Mononuclear cell (primary cell): Measurements from ENCODE around the gene CHAMP1. TPM values are rescaled to one million over a fixed set of nuclear protein-coding genes. Genes with fewer than 3 reads are reported as not detected.
"Not testable (repeated sequence)": the region's sequence is repeated elsewhere in the genome, so short reads cannot be mapped to it uniquely, and the experiment has no call there.

Experiments used
- H3K27me3 ChIP-seq: 2 replicates; pipeline ENCODE4 v1.6.0; 2011; ENCODE audit warnings: low read length, control low read depth; ENCODE audit not compliant: insufficient read depth
- H3K4me1 ChIP-seq: 2 replicates; pipeline ENCODE4 v1.5.1; 2011; ENCODE audit warnings: mild to moderate bottlenecking, low read length, control low read depth; ENCODE audit not compliant: insufficient read depth
- H3K4me3 ChIP-seq: 2 replicates; pipeline ENCODE4 v1.5.1; 2011; ENCODE audit warnings: mild to moderate bottlenecking, low read length, moderate library complexity
- H3K9me3 ChIP-seq: 2 replicates; pipeline ENCODE4 v1.5.1; 2011; ENCODE audit warnings: low read depth, mild to moderate bottlenecking, control low read depth, low read length
- total RNA-seq: library from RNA; depleted of rRNA; stranded (reverse); fragments of >200 nt; gene quantifications from one replicate; pipeline ENCODE4 v1.2.3, GENCODE V29; 2012

CHAMP1 gene
- total RNA-seq, 1 donor: 6.2 TPM

DNA sequence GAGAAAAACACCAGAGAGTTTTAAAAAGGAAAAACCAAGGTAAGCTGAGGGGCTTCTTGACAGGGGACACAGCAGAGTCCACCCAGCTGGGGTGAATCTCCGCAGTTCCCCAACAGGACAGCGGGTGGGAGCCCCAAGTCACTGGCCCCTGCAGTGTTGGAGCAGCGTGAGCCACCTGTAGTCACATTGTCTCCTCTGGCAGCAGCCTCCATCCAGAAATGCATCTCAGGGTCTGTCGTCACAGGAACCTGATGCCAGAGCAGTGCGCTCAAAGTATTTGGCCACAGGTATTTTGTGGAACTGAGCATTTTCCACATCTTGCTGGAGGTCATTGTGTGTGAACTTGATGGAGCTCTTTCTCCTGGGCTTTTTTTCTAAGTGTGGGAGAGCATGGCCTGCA, 24.7 kb downstream of the CHAMP1 start:
- Histone ChIP-seq H3K4me1 (peaks cover 11% of the 10 kb centered on the region), H3K9me3 (no peaks in the 10 kb centered on the region), H3K27me3 (no peaks in the 10 kb centered on the region), H3K4me3 (no peak overlapping the region)

DNA sequence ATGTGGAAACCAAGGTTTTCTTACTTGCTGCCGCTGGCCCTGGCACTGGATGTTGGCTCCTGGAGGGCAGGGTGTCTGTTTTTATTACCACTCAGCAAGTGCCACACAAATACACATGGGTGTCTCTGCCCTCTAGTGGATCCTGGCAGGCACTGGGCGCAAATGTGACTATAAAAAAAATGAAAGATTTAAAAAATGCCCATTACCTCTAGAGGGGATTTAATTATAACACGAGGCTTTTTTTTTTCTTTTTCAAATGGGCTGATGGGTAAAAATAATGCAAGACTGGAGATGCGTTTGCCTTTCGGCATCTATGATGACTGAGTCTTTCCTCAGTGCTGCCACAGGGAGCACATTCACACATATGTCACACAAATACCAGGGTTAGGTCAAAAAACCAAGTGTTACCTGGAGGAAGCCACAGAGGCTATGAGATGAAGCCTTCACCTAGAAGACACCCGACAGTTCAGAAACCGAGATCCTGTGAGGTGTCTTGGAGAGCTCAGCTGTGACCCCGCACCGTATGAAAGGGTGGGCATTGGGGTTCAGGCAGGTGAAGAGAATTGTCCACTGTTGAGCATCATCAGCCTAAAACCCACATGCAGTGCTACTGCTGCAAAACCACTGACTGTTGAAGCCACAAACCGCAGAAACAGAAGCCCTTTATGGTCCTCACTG, 25.7 kb downstream of the CHAMP1 start:
- Histone ChIP-seq H3K4me3 (no peak overlapping the region), H3K27me3 (no peaks in the 10 kb centered on the region), H3K4me1 (peaks cover 11% of the 10 kb centered on the region), H3K9me3 (no peaks in the 10 kb centered on the region)

DNA sequence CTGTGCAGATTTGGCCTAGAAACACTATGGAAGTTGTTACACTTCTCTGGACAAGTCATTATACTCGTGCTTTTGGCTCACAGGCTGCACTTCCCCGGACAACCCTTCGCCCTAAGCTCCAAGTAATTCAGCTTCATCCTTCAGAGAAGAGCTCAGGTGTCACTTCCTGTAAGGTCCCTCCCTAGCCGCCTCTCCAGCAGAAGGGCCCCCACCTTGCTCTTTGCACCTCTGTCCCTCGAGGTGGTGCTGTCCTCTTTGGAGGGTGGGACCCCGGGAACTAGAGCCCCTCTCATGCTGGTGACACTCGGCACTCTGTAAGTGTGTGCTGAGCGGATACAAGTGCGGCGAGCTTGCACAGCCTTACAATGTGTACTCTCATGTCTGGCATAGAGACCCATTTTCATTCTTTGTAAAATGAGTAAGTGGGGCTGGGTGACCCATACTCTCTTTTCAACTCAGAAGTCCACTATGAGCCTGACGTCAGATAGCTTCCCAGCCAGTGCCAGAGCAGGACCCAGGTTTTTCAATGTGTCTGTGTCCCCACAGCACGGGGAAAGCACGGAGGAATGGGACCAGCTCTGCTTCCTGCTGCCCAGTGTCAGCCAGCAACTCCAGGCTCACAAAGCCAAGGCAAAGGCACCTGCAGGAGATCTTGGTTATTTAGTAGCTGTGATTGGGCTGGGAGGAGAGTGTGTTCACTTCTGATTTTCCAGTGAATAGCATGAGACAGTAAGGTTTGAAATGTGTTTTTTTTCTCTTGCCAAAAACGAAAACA, 26.9 kb downstream of the CHAMP1 start:
- Histone ChIP-seq H3K9me3 (no peaks in the 10 kb centered on the region), H3K4me1 (peaks cover 11% of the 10 kb centered on the region), H3K27me3 (peaks cover 2% of the 10 kb centered on the region), H3K4me3 (no peak overlapping the region)

DNA sequence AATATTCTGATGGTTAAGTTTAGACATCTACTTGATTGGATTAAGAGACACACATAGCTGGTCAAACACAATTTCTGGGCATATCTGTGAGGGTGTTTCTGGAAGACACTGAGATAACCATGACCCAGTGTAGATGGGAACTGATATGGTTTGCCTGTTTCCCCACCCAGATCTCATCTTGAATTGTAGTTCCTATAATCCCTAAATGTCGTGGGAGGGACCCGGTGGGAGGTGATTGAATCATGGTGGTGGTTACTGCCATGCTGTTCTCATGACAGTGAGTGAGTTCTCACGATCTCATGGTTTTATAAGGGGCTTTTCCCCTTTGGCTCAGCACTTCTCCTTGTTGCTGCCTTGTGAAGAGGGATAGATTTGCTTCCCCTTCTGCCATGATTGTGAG, 33.0 kb downstream of the CHAMP1 start:
- H3K4me3 ChIP-seq, H3K4me1 ChIP-seq, H3K9me3 ChIP-seq: not testable (repeated sequence)
- peaks cover 15% of the 10 kb centered on the region for H3K27me3 ChIP-seq

DNA sequence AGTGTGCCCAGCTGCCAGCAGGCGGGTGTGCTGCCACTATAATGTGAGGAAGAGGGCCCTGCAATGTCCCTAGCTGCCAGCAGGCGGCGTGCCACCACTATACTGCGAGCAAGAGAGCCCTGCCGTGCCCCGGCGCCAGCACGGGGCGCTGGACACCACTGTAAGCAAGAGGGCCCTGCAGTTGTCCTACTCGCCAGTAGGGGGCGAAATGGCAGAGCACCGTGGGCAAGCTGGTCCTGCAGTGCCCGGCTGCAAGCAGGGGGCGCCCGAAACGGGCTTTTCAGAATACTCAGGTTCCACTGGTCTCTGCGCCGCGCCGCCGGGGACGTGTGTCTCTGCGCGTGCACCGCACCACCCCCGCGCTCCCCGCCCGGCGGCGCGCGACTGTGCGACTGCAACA, 38.5 kb downstream of the CHAMP1 start:
- not testable (repeated sequence) for H3K4me3 ChIP-seq, H3K27me3 ChIP-seq, H3K9me3 ChIP-seq, H3K4me1 ChIP-seq

DNA sequence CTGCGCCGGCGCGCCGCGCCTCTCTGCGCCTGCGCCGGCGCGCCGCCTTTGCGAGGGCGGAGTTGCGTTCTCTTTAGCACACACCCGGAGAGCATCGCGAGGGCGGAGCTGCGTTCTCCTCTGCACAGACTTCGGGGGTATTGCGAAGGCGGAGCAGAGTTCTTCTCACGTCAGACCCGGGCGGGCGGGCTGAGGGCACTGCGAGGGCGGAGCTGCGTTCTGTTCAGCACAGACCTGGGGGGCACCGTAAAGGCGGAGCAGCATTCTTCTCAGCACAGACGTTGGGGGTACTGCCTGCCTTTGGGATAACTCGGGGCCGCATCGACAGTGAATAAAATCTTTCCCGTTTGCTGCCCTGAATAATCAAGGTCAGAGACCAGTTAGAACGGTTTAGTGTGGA, 39.1 kb downstream of the CHAMP1 start:
- not testable (repeated sequence) for H3K9me3 ChIP-seq, H3K27me3 ChIP-seq, H3K4me1 ChIP-seq, H3K4me3 ChIP-seq

Other genes with a start within 250 kb of the CHAMP1 start
- gene RASA3, start 181.9 kb upstream of the CHAMP1 start, total RNA-seq: 78.9 TPM
- 0.94 TPM for gene CFAP97D2, start 135.2 kb upstream of the CHAMP1 start, total RNA-seq
- 27.4 TPM for gene CDC16, start 79.6 kb upstream of the CHAMP1 start, total RNA-seq
- gene UPF3A, start 32.9 kb upstream of the CHAMP1 start, total RNA-seq: 14.9 TPM